HL-60 (cell line): ENCODE results near the gene EXOC7.

ENCODE experiments used
- DNase-seq, 2 experiments: peaks; one replicate each; pipeline ENCODE4 v3.0.0-alpha.2; 2010 to 2020; ENCODE audit warnings: low read depth in 1 of 2, low spot score in 1 of 2
- H3K27ac ChIP-seq: fragments of 250-450 bp; sonication (Bioruptor Pico); replicated peaks from 2 replicates; pipeline ENCODE4 v1.5.1; 2020; ENCODE audit warnings: mild to moderate bottlenecking, moderate library complexity
- H3K27me3 ChIP-seq: fragments of 250-450 bp; sonication (Bioruptor Pico); 2 replicates; pipeline ENCODE4 v1.5.1; 2021; ENCODE audit warnings: mild to moderate bottlenecking, moderate library complexity; ENCODE audit not compliant: insufficient read depth, poor library complexity, severe bottlenecking
- H3K4me3 ChIP-seq: replicated peaks from 2 replicates; pipeline ENCODE4 v1.5.1; 2011; ENCODE audit warnings: mild to moderate bottlenecking, control low read depth, low read length; ENCODE audit not compliant: insufficient read depth
- GABPA ChIP-seq: IDR thresholded peaks from 2 replicates; pipeline ENCODE4 v1.6.1; 2012; ENCODE audit warnings: low read depth
- POLR2AphosphoS5 ChIP-seq: IDR thresholded peaks from 2 replicates; pipeline ENCODE4 v1.6.1; 2012; ENCODE audit warnings: low read depth
- SPI1 ChIP-seq: IDR thresholded peaks from 2 replicates; pipeline ENCODE4 v1.6.1; 2012; ENCODE audit warnings: low read depth, mild to moderate bottlenecking, borderline replicate concordance
- TF ChIP-seq, protein P1 (sequence below): IDR thresholded peaks from one replicate; pipeline ENCODE4 v1.5.1; 2011; ENCODE audit warnings: low read length, control low read depth, inconsistent platforms; ENCODE audit not compliant: insufficient read depth
- TF ChIP-seq, protein P2 (sequence below): IDR thresholded peaks from 2 replicates; pipeline ENCODE4 v1.6.1; 2012; ENCODE audit warnings: low read depth; ENCODE audit not compliant: insufficient replicate concordance

The EXOC7 gene

DNA sequence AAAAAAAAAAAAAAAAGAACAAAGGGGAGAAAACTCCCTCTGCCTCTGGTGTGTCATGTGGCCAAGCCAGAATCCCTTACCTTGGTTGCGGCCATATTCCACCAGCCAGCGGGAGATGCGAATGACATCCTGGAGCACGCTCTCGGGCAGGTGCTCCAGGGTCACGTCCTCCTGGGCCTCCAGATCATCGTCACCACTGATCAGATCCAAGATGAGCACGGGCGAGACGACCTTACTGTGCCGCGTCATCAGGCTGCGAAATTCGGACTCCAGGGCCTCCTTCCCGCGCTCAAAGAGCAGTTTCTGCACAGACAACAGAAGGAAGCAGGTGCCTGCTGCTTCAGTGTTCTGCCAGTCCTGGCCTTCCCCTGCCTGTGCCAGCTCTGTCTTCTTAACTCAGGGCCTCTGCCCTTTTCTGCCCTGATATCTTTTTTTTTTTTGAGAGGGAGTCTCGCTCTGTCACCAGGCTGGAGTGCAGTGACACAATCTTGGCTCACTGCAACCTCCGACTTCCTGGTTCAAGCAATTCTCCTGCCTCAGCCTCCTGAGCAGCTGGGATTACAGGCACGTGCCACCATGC, 5.8 kb downstream of the EXOC7 start:
- no peak for DNase-seq
- Histone ChIP-seq H3K27me3 (no peaks in the 10 kb centered on the region), H3K27ac (no peak overlapping the region), H3K4me3 (no peak overlapping the region)
- TF ChIP-seq SPI1 (no peak), POLR2AphosphoS5 (no peak), GABPA (no peak)
- TF ChIP-seq, protein P1, sequence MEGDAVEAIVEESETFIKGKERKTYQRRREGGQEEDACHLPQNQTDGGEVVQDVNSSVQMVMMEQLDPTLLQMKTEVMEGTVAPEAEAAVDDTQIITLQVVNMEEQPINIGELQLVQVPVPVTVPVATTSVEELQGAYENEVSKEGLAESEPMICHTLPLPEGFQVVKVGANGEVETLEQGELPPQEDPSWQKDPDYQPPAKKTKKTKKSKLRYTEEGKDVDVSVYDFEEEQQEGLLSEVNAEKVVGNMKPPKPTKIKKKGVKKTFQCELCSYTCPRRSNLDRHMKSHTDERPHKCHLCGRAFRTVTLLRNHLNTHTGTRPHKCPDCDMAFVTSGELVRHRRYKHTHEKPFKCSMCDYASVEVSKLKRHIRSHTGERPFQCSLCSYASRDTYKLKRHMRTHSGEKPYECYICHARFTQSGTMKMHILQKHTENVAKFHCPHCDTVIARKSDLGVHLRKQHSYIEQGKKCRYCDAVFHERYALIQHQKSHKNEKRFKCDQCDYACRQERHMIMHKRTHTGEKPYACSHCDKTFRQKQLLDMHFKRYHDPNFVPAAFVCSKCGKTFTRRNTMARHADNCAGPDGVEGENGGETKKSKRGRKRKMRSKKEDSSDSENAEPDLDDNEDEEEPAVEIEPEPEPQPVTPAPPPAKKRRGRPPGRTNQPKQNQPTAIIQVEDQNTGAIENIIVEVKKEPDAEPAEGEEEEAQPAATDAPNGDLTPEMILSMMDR = no peak
- TF ChIP-seq, protein P2, sequence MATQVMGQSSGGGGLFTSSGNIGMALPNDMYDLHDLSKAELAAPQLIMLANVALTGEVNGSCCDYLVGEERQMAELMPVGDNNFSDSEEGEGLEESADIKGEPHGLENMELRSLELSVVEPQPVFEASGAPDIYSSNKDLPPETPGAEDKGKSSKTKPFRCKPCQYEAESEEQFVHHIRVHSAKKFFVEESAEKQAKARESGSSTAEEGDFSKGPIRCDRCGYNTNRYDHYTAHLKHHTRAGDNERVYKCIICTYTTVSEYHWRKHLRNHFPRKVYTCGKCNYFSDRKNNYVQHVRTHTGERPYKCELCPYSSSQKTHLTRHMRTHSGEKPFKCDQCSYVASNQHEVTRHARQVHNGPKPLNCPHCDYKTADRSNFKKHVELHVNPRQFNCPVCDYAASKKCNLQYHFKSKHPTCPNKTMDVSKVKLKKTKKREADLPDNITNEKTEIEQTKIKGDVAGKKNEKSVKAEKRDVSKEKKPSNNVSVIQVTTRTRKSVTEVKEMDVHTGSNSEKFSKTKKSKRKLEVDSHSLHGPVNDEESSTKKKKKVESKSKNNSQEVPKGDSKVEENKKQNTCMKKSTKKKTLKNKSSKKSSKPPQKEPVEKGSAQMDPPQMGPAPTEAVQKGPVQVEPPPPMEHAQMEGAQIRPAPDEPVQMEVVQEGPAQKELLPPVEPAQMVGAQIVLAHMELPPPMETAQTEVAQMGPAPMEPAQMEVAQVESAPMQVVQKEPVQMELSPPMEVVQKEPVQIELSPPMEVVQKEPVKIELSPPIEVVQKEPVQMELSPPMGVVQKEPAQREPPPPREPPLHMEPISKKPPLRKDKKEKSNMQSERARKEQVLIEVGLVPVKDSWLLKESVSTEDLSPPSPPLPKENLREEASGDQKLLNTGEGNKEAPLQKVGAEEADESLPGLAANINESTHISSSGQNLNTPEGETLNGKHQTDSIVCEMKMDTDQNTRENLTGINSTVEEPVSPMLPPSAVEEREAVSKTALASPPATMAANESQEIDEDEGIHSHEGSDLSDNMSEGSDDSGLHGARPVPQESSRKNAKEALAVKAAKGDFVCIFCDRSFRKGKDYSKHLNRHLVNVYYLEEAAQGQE = no peak

DNA sequence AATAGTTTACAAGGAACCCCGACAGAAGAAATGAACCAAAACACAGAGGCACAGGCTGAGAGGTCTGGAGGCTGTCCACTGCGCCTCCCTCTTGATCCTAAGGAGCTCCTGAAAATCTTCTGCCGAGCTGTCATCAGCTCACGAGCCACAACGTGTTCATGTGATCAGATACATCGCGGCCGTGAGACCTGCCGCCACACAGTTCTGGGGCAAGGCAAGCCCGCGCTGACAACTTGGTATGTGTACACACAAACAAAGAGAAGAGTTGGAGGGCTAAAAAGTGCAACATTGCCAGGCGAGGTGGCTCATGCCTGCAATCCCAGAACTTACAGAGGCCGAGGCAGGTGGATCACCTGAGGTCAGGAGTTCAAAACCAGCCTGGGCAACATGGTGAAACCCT, 7.6 kb downstream of the EXOC7 start:
- Histone ChIP-seq H3K27ac (no peak overlapping the region), H3K27me3 (no peaks in the 10 kb centered on the region), H3K4me3 (no peak overlapping the region)
- no peak for DNase-seq
- no peak for TF ChIP-seq POLR2AphosphoS5

DNA sequence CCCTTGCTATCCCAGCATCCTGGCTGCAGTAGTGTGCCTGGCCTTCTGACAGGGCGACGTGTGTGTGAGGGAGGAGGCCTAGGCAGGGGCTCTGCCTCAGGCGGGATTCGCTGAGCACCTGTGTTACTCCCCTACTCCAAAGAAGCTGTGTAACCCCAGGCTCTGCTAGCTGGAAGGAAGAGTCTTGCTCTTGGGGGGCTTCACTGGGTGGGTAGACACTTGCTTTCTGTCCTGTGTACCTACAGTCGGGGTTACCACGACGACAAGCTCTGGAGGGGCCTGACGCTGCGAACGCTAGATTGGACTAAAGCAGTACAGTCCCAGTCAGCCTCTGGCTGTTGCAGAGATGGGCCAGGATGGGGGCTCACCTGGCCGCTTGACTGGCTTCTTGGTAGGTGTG, 9.5 kb downstream of the EXOC7 start:
- Histone ChIP-seq H3K27me3 (no peaks in the 10 kb centered on the region), H3K4me3 (no peak overlapping the region), H3K27ac (no peak overlapping the region)
- TF ChIP-seq SPI1 (no peak), POLR2AphosphoS5 (no peak), GABPA (no peak)
- TF ChIP-seq, protein P1 = no peak
- TF ChIP-seq, protein P2 = no peak
- no peak for DNase-seq

DNA sequence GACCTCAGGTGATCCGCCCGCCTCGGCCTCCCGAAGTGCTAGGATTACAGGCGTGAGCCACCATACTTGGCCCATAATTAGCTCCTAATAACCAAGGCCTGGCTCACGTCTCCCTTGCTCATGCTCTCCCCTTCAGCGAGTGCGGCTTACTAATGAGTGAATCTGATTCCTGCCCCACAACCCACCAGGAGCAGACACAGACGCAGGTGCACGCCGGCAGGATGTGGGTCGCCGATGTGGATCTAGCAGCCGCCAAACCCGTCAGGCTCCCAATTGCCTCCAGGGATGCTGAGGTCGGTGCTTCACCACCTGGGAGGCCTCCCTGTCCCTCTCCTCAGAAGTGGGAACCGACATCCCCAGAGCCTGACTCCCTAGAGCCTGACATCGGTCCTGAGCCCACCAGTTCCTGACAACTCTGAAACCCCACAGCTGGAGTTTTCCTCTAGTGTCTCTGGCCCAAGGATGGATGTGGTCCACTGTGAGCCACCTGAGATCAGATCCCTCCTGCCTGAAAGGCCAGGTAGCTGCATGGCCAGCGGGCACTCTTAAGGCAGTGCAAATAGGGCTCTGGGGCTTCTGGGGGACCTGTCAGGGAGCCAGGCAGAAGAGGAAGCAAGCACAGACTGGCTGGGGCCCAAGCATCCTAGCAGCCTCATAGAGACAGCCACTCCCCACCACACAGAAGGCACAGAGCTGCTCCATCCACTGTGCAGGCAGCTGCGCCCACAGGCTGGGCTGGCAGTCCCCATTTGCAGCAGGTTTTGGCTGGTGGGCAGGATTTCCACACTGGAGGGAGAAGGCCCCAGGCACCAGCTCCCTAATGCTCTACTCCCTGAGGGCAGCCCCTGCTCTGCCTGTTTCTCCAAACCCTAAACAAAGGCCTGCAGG, 10.8 kb downstream of the EXOC7 start:
- Histone ChIP-seq H3K27me3 (no peaks in the 10 kb centered on the region), H3K27ac (no peak overlapping the region), H3K4me3 (no peak overlapping the region)
- no peak for DNase-seq
- TF ChIP-seq, protein P2 = no peak
- TF ChIP-seq, protein P1 = no peak
- TF ChIP-seq POLR2AphosphoS5 = no peak
- TF ChIP-seq SPI1 = no peak
- no peak for TF ChIP-seq GABPA
